GM10248 (cell line): ENCODE measurements around the gene UBAP2L.
"Not testable (repeated sequence)": the region's sequence is repeated elsewhere in the genome, so short reads cannot be mapped to it uniquely, and the experiment has no call there.

Source experiments
- CTCF ChIA-PET: fragments of 300-600 bp; sonication (Branson Sonifier 250); formaldehyde crosslinking; extraction: SDS; loops from one replicate; lab custom pipeline; 2021; ENCODE audit warnings: antibody characterized with exemption; lab: Yijun Ruan, JAX
- POLR2A ChIA-PET: fragments of 350-650 bp; sonication (Branson Sonifier 250); formaldehyde crosslinking; extraction: SDS; loops from one replicate; lab custom pipeline; 2020; ENCODE audit warnings: antibody characterized with exemption; lab: Yijun Ruan, JAX
- DNase-seq: peaks from one replicate; pipeline ENCODE4 v3.0.0; 2012; ENCODE audit errors: extremely low spot score
- TF ChIP-seq, protein P1 (sequence below): IDR thresholded peaks from 2 replicates; pipeline ENCODE4 v1.5.1; 2012; ENCODE audit warnings: mild to moderate bottlenecking, low read depth; ENCODE audit errors: extremely low read depth, missing control alignments, control extremely low read depth

The UBAP2L gene

DNA sequence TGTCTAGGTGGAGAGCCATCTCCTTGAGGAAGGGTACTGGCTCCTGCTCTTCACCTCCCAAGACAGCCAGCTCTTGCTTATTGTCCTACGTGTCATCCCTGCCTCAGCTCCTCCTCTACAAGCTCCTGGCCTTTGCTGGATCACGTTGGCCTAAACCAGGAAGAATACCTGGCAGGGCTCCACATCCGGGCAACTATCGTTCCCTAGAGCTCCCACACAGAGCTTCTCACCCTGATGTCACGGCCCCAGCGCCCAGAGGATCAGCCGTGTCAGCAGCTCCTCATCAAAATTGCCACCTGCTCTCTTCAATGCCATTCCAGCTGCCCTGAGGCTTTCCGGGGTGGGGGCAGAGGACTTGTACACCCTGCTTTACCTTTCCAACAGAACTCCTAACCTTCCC lies 26.9 kb upstream of the UBAP2L start:
- DNase-seq: no peak
- CTCF ChIA-PET: interaction anchor here (1.0 to 4.1 kb wide), 5 partner anchors 11 to 141 kb away, joined by 3 to 20 read pairs (median 4); no protein-coding TSS in a partner anchor
- POLR2A ChIA-PET: interaction anchor here (0.8 to 1.1 kb wide), 2 partner anchors 15 to 25 kb away, joined by 3 to 4 read pairs; no protein-coding TSS in a partner anchor
- TF ChIP-seq, protein P1, sequence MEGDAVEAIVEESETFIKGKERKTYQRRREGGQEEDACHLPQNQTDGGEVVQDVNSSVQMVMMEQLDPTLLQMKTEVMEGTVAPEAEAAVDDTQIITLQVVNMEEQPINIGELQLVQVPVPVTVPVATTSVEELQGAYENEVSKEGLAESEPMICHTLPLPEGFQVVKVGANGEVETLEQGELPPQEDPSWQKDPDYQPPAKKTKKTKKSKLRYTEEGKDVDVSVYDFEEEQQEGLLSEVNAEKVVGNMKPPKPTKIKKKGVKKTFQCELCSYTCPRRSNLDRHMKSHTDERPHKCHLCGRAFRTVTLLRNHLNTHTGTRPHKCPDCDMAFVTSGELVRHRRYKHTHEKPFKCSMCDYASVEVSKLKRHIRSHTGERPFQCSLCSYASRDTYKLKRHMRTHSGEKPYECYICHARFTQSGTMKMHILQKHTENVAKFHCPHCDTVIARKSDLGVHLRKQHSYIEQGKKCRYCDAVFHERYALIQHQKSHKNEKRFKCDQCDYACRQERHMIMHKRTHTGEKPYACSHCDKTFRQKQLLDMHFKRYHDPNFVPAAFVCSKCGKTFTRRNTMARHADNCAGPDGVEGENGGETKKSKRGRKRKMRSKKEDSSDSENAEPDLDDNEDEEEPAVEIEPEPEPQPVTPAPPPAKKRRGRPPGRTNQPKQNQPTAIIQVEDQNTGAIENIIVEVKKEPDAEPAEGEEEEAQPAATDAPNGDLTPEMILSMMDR: no peak

DNA sequence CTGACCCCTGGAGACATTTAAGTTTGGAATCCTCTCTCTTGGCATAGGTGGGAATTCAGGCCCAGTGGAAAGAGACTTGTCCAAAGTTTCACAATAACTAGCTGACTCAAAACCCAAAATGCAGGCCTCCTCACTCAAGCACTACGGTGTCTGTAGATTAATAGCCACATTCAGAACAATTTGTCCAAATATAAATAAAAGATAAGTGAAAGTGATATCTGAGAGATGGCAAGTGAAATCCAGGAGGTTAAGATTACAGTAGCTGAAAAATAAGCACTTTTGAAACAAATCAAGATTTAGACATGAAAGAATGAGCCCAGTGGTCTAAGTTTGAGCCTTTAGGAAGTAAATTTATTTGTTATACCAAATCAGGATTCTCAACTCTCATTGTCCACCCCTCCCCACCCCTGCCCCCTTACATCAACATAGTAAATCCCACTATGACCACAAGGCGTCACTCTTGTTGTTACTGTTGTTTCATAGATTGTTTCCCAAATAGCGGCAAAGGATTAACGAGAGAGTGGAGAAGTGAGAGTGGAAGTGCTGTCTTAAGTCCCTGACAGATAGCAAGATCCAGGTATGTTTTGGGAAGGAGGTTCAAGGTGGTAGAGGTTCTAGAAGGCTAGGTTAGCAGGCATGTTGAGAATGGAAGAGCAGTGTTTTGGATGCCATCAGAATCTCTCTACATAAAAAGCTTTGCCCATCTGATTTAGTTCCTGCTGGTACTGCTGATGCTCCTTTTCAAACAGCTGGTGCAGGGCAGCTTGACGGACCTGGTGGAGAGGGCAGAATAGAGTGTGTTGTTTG lies 21.8 kb upstream of the UBAP2L start:
- ChIA-PET CTCF (interaction anchor here (0.6 to 4.4 kb wide), 28 partner anchors 9 to 348 kb away, joined by 3 to 30 read pairs (median 6); partner anchors contain the start of genes HAX1 and UBAP2L), POLR2A (interaction anchor here (0.6 kb wide), 1 partner anchor 204 kb away, joined by 5 read pairs; no protein-coding TSS in a partner anchor)
- peak; percentile 53 for DNase-seq
- TF ChIP-seq, protein P1: peak; percentile 64

DNA sequence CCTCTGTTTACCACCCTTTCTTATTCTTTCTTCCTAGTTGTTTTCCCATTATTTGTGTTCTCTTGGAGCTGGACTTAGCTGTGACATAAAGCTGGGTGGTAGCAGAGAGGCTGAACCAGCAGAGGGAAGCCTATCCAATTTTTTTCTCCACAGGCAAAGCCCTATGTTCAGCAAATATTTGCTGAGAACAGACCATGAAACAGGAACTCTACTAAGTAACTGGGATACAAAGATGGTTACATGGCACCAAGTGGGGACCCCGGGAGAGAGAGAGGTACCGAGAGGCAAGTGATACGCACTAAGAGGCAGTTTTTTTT lies 21.2 kb upstream of the UBAP2L start:
- POLR2A ChIA-PET: interaction anchor here (0.6 kb wide), 1 partner anchor 204 kb away, joined by 5 read pairs; no protein-coding TSS in a partner anchor
- TF ChIP-seq, protein P1: no peak
- CTCF ChIA-PET: interaction anchor here (0.7 to 4.4 kb wide), 26 partner anchors 8 to 347 kb away, joined by 3 to 30 read pairs (median 6); partner anchors contain the start of genes HAX1 and UBAP2L
- DNase-seq: no peak

DNA sequence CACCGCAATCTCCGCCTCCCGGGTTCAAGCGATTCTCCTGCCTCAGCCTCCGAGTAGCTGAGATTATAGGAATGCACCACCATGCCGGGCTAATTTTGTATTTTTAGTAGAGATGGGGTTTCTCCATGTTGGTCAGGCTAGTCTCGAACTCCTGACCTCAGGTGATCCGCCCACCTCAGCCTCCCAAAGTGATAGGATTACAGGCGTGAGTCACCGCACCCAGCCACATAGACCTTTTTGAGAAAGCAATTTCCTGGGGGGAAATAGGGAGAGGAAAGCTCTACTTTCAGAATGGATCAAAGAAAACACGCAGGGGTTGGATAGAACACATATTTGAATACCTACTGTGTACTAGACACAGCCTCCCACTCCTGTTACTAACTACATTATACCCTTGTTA lies 15.0 kb upstream of the UBAP2L start:
- POLR2A ChIA-PET, DNase-seq, CTCF ChIA-PET: not testable (repeated sequence)

DNA sequence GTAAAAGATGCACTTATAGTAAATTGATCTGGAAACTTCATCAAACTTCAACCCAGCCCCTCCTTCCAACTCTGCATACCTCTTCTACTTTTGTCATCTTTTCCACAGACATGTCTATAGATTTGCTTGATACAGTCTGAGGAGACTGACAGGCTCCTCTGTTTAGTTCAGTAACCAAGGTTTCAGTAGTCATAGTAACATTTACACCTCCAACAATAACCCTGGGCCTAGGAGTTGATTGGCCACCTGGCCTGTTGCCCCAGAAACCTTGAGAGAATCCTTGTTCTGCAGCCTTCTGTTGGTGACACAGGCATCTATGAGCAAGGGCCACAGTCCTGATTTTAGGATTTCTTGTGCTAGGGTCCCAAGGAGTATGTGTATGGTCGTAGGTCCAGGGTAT lies 14.6 kb upstream of the UBAP2L start, which contains the start of gene CFAP141:
CFAP141 (minus strand) TSS at position 138 of the 400 bp plus-strand sequence; CDS start at position 112, 26 bp downstream.
- CTCF ChIA-PET: no interaction called here
- POLR2A ChIA-PET: no interaction called here
- TF ChIP-seq, protein P1: no peak
- DNase-seq: no peak

DNA sequence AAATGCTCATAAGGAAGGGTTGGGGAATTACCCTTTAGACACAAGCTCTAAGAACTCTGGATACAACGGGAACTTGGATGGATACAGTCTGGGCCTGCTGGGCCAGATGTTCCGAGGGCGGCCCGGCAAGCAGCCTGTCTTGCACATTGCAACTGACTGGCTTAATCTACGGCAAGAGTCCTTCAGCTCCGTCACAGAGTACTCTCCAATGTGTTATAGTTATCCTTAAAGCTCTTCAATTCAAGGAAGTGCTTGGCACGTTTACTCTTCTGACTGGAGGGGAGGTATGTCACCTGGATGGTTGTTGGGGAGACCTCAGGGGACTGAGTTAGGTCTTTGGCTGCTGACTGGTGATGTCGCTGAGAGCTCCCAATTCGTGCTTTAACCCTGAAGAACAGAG lies 13.5 kb upstream of the UBAP2L start:
- CTCF ChIA-PET: interaction anchor here (1.4 to 2.6 kb wide), 3 partner anchors 8 to 52 kb away, joined by 4 to 10 read pairs (median 7); no protein-coding TSS in a partner anchor
- TF ChIP-seq, protein P1: no peak
- no peak for DNase-seq
- POLR2A ChIA-PET: no interaction called here

DNA sequence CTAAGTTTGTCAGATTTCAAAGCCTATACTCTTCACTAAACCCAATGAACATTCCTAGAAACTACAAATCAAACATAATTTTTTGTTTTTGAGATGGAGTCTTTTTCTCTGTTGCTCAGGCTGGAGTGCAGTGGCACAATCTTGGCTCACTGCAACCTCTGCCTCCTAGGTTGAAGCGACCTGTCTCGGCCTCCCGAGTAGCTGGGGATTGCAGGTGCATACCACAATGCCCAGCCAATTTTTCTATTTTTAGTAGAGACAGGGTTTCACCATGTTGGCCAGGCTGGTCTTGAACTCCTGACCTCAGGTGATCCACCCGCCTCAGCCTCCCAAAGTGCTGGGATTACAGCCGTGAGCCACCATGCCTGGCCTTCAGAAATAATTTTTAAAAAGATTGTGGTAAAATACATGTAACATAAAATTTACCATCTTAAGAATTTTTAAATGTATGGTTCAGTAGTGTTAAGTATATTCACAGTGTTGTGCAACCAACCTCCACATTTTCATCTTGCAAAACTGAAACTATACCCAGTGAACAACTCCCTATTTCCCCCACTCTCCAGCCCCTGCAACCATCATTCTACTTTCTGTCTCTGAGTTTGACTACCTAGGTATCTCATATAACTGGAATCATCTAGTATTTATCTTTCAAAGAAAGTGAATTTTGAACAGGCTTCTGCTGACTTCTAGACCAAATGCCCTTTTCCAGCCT lies 11.9 kb upstream of the UBAP2L start:
- POLR2A ChIA-PET: interaction anchor here (0.8 kb wide), 1 partner anchor 15 kb away, joined by 4 read pairs; no protein-coding TSS in a partner anchor
- TF ChIP-seq, protein P1: no peak
- CTCF ChIA-PET: interaction anchor here (2.2 to 2.6 kb wide), 2 partner anchors 10 kb away, joined by 7 to 10 read pairs; no protein-coding TSS in a partner anchor
- DNase-seq: no peak
